KMS-11 (cell line): ENCODE data around the gene MICAL3.

Source experiments
- H2AFZ ChIP-seq: fragments of 200-600 bp; sonication (generic); 2 replicates; pipeline ENCODE4 v1.6.1; 2016; ENCODE audit warnings: antibody characterized with exemption, mixed run types, low read depth
- H3K27ac ChIP-seq: fragments of 200-600 bp; sonication (generic); 2 replicates; pipeline ENCODE4 v1.6.1; 2016; ENCODE audit warnings: mild to moderate bottlenecking, mixed run types
- H3K27me3 ChIP-seq: fragments of 200-600 bp; sonication (generic); 2 replicates; pipeline ENCODE4 v1.6.1; 2017; ENCODE audit warnings: mild to moderate bottlenecking, low read depth, mixed run types, moderate library complexity; ENCODE audit not compliant: insufficient read depth
- H3K36me3 ChIP-seq: fragments of 200-600 bp; sonication (generic); 2 replicates; pipeline ENCODE4 v1.6.1; 2017; ENCODE audit warnings: mild to moderate bottlenecking, mixed run types; ENCODE audit not compliant: insufficient read depth
- H3K4me1 ChIP-seq: fragments of 200-600 bp; sonication (generic); 2 replicates; pipeline ENCODE4 v1.6.1; 2016; ENCODE audit warnings: mild to moderate bottlenecking, low read depth, mixed run types; ENCODE audit not compliant: poor library complexity, severe bottlenecking
- H3K4me2 ChIP-seq: fragments of 200-600 bp; sonication (generic); 2 replicates; pipeline ENCODE4 v1.7.0; 2016; ENCODE audit warnings: mild to moderate bottlenecking, mixed run types
- H3K4me3 ChIP-seq: fragments of 200-600 bp; sonication (generic); IDR thresholded peaks from 2 replicates; pipeline ENCODE4 v1.6.1; 2017; ENCODE audit warnings: low read depth, low read length, mixed read lengths; ENCODE audit not compliant: insufficient read depth
- H3K79me2 ChIP-seq: fragments of 200-600 bp; sonication (generic); 2 replicates; pipeline ENCODE4 v1.6.1; 2016; ENCODE audit warnings: low read depth, mixed run types; ENCODE audit not compliant: insufficient read depth
- H3K9ac ChIP-seq: fragments of 200-600 bp; sonication (generic); 2 replicates; pipeline ENCODE4 v1.6.1; 2016; ENCODE audit warnings: mild to moderate bottlenecking, mixed run types
- H4K20me1 ChIP-seq: fragments of 200-600 bp; sonication (generic); 2 replicates; pipeline ENCODE4 v1.6.1; 2016; ENCODE audit warnings: mild to moderate bottlenecking, mixed run types; ENCODE audit not compliant: insufficient read depth
- CTCF ChIP-seq: fragments of 200-600 bp; sonication (generic); conservative IDR thresholded peaks from 2 replicates; pipeline ENCODE4 v1.6.1; 2017; ENCODE audit warnings: low read depth, mild to moderate bottlenecking, antibody characterized with exemption, low read length, moderate library complexity, mixed read lengths

Gene MICAL3

GRCh38 chr22:17965538-17966402 is 58.6 kb downstream of the MICAL3 start:
- Histone ChIP-seq H3K4me2 (no peak overlapping the region), H3K27ac (no peak overlapping the region), H3K9ac (no peak overlapping the region), H3K27me3 (no peaks in the 10 kb centered on the region), H3K79me2 (peaks cover 41% of the 10 kb centered on the region; the same call in 1 of the 2 replicates), H3K4me3 (no peak overlapping the region), H2AFZ (no peak overlapping the region), H3K4me1 (no peaks in the 10 kb centered on the region), H3K36me3 (no peaks in the 10 kb centered on the region), H4K20me1 (peaks cover 4% of the 10 kb centered on the region; the same call in 1 of the 2 replicates)
- TF ChIP-seq CTCF = no peak

- no peak for TF ChIP-seq CTCF
These were observed 59.7 kb downstream of the MICAL3 start for GRCh38 chr22:17964643-17965042.

GRCh38 chr22:17964156-17964555 is 60.2 kb downstream of the MICAL3 start:
- H3K79me2 ChIP-seq = peaks cover 51% of the 10 kb centered on the region; the same call in 1 of the 2 replicates
- no peak for TF ChIP-seq CTCF
- no peaks in the 10 kb centered on the region for H3K36me3 ChIP-seq
- H3K27ac ChIP-seq = no peak overlapping the region
- no peaks in the 10 kb centered on the region for H3K4me1 ChIP-seq
- no peaks in the 10 kb centered on the region for H3K27me3 ChIP-seq
- H3K4me2 ChIP-seq = no peak overlapping the region
- no peak overlapping the region for H2AFZ ChIP-seq
- no peak overlapping the region for H3K4me3 ChIP-seq
- H3K9ac ChIP-seq = no peak overlapping the region
- H4K20me1 ChIP-seq = peaks cover 4% of the 10 kb centered on the region; the same call in 1 of the 2 replicates

More at GRCh38 chr22:17964643-17965042, 59.7 kb downstream of the MICAL3 start:
- Histone ChIP-seq H3K27me3 (no peaks in the 10 kb centered on the region), H3K9ac (no peak overlapping the region), H3K36me3 (no peaks in the 10 kb centered on the region), H3K4me2 (no peak overlapping the region), H3K79me2 (peaks cover 46% of the 10 kb centered on the region; the same call in 1 of the 2 replicates), H3K27ac (no peak overlapping the region), H4K20me1 (peaks cover 4% of the 10 kb centered on the region; the same call in 1 of the 2 replicates), H3K4me1 (no peaks in the 10 kb centered on the region), H2AFZ (no peak overlapping the region), H3K4me3 (no peak overlapping the region)

GRCh38 chr22:17963015-17963414 is 61.3 kb downstream of the MICAL3 start:
- no peak overlapping the region for H3K4me3 ChIP-seq
- H3K79me2 ChIP-seq = peaks cover 51% of the 10 kb centered on the region; the same call in 1 of the 2 replicates
- no peaks in the 10 kb centered on the region for H3K27me3 ChIP-seq
- no peak overlapping the region for H3K9ac ChIP-seq
- peaks cover 4% of the 10 kb centered on the region; the same call in 1 of the 2 replicates for H4K20me1 ChIP-seq
- no peak for TF ChIP-seq CTCF
- no peaks in the 10 kb centered on the region for H3K36me3 ChIP-seq
- no peak overlapping the region for H3K27ac ChIP-seq
- no peak overlapping the region for H3K4me2 ChIP-seq
- H3K4me1 ChIP-seq = no peaks in the 10 kb centered on the region
- no peak overlapping the region for H2AFZ ChIP-seq
